T-cell (primary cell): ENCODE results near the gene CCL1. TPM values are rescaled to one million over a fixed set of nuclear protein-coding genes. Genes with fewer than 3 reads are reported as not detected.

Source experiments
- ATAC-seq, 4 experiments: fragments of 200-7000 bp in 3 of 4; fragments of 150-1000 bp in 1 of 4; cut with Tn5 transposase; replicated peaks in 1 of 4; 1 replicate in 3 of 4; 2 replicates in 1 of 4; pipeline ENCODE4 v1.10.0; 2021; ENCODE audit warnings: moderate library complexity in 3 of 4, mild to moderate bottlenecking in 2 of 4, moderate number of reproducible peaks in 1 of 4
- CTCF ChIA-PET, 2 donors: fragments of 300-600 bp; sonication (Branson Sonifier 250); formaldehyde crosslinking; loops; one replicate each; lab custom pipeline; 2022; ENCODE audit warnings: antibody characterized with exemption in 2 of 2; lab: Charles Lee
- POLR2A ChIA-PET, 2 donors: fragments of 300-600 bp; sonication (Branson Sonifier 250); formaldehyde crosslinking; loops; one replicate each; lab custom pipeline; 2022; ENCODE audit warnings: antibody characterized with exemption in 2 of 2; lab: Charles Lee
- DNase-seq, 35 experiments: peaks; one replicate each; pipeline versions ENCODE4 v3.0.0 to v3.0.0-alpha.2; 2013 to 2023
- H3K27ac ChIP-seq: one replicate; pipeline ENCODE4 v1.5.1; 2013; ENCODE audit warnings: low read length
- H3K27me3 ChIP-seq, 2 experiments: replicated peaks in 1 of 2; 1 replicate in 1 of 2; 2 replicates in 1 of 2; pipeline versions ENCODE4 v1.6.1 to v1.7.0; 2013; ENCODE audit warnings: low read length in 1 of 2, mixed read lengths in 1 of 2; ENCODE audit not compliant: control insufficient read depth in 2 of 2, insufficient read depth in 2 of 2; ENCODE audit errors: extremely low read depth in 1 of 2
- H3K36me3 ChIP-seq, 2 donors: 1 replicate in 1 of 2; 2 replicates in 1 of 2; pipeline versions ENCODE4 v1.6.1 to v1.7.0; 2013; ENCODE audit warnings: low read length in 1 of 2; ENCODE audit not compliant: control insufficient read depth in 2 of 2, insufficient read depth in 1 of 2; ENCODE audit errors: extremely low read depth in 1 of 2
- H3K4me1 ChIP-seq, 2 experiments: 1 replicate in 1 of 2; 2 replicates in 1 of 2; pipeline versions ENCODE4 v1.6.1 to v1.7.0; 2013; ENCODE audit warnings: low read length in 2 of 2, mixed read lengths in 1 of 2; ENCODE audit not compliant: insufficient read depth in 2 of 2, control insufficient read depth in 1 of 2; ENCODE audit errors: extremely low read depth in 1 of 2
- H3K4me3 ChIP-seq, 2 donors: 1 replicate in 1 of 2; 2 replicates in 1 of 2; pipeline versions ENCODE4 v1.5.1 to v1.7.0; 2013; ENCODE audit warnings: mild to moderate bottlenecking in 2 of 2, low read length in 1 of 2, moderate library complexity in 1 of 2; ENCODE audit not compliant: control insufficient read depth in 1 of 2; ENCODE audit errors: extremely low read depth in 1 of 2
- H3K9me3 ChIP-seq: 2 replicates; pipeline ENCODE4 v1.7.0; 2013
- H3K27ac Mint-ChIP-seq, 2 donors: one replicate each; pipeline ENCODE4 v1.8.0; 2020 to 2021; ENCODE audit warnings: mild to moderate bottlenecking in 2 of 2, mixed read lengths in 2 of 2
- H3K27me3 Mint-ChIP-seq, 2 donors: one replicate each; pipeline ENCODE4 v1.8.0; 2021 to 2022; ENCODE audit warnings: mixed read lengths in 2 of 2
- H3K36me3 Mint-ChIP-seq: one replicate; pipeline ENCODE4 v1.8.0; 2021; ENCODE audit warnings: mixed read lengths
- H3K4me1 Mint-ChIP-seq, 3 donors: one replicate each; pipeline ENCODE4 v1.8.0; 2020 to 2022; ENCODE audit warnings: mixed read lengths in 3 of 3, mild to moderate bottlenecking in 1 of 3
- H3K4me3 Mint-ChIP-seq, 3 donors: one replicate each; pipeline ENCODE4 v1.8.0; 2020 to 2022; ENCODE audit warnings: mild to moderate bottlenecking in 3 of 3, mixed read lengths in 3 of 3, moderate library complexity in 3 of 3
- H3K9me3 Mint-ChIP-seq, 3 donors: one replicate each; pipeline ENCODE4 v1.8.0; 2020 to 2022; ENCODE audit warnings: mixed read lengths in 3 of 3
- WGBS: methylation state at CpG from one replicate; pipeline ENCODE4 v1.1.5; 2013; ENCODE audit warnings: missing lambda C conversion rate; ENCODE audit not compliant: insufficient coverage; 5-methylcytosine and 5-hydroxymethylcytosine counted together
- total RNA-seq, 35 experiments: library from RNA in 6 of 35; stranded (reverse) in 6 of 35; fragments of 120-200 nt in 1 of 35; gene quantifications; one replicate each; pipeline versions ENCODE4 v1.2.1 to v1.2.4 and lab custom pipeline; 2013 to 2026

CCL1 gene
- total RNA-seq, 5 donors from 2014 or later (not counting 1 experiment from before 2014, with no cell fraction given), result not detected

- no peaks in the 10 kb centered on the region for H3K9me3 ChIP-seq
- no peak overlapping the region for H3K27ac ChIP-seq
- Mint-ChIP-seq H3K27ac (no peak overlapping the region), H3K27me3 (peaks cover 8 to 16% of the 10 kb centered on the region in 2 donors), H3K4me1 (peaks cover 0 to 7% (median 3%) of the 10 kb centered on the region in 3 donors), H3K9me3 (no peaks in the 10 kb centered on the region), H3K4me3 (no peak overlapping the region), H3K36me3 (no peaks in the 10 kb centered on the region)
- peaks cover 0 to 4% of the 10 kb centered on the region in 2 experiments for H3K4me1 ChIP-seq
- H3K27me3 ChIP-seq, result peaks cover 0 to 6% of the 10 kb centered on the region in 2 experiments
- WGBS, result no CpG with 5 or more reads among the region's 3 CpGs
- ChIA-PET CTCF (no interaction called here), POLR2A (no interaction called here)
- DNase-seq (no peak), ATAC-seq (no peak)
- H3K36me3 ChIP-seq, result no peaks in the 10 kb centered on the region
- no peak overlapping the region for H3K4me3 ChIP-seq
Observed at GRCh38 chr17:34393401-34393800, 30.4 kb upstream of the CCL1 start.

- CTCF ChIA-PET, result no interaction called here
- Histone ChIP-seq H3K4me1 (peaks cover 0 to 4% of the 10 kb centered on the region in 2 experiments), H3K27me3 (peaks cover 0 to 14% of the 10 kb centered on the region in 2 experiments), H3K36me3 (no peaks in the 10 kb centered on the region), H3K4me3 (no peak overlapping the region), H3K9me3 (no peaks in the 10 kb centered on the region), H3K27ac (no peak overlapping the region)
- H3K36me3 Mint-ChIP-seq, result no peaks in the 10 kb centered on the region
- POLR2A ChIA-PET, result no interaction called here
- H3K27me3 Mint-ChIP-seq, result peaks cover 7 to 8% of the 10 kb centered on the region in 2 donors
- WGBS, result 43% methylated on average over 1 of the region's 2 CpGs
- H3K9me3 Mint-ChIP-seq, result no peaks in the 10 kb centered on the region
- no peak overlapping the region for H3K27ac Mint-ChIP-seq
- H3K4me3 Mint-ChIP-seq, result no peak overlapping the region
- no peak for DNase-seq
- peaks cover 0 to 7% (median 3%) of the 10 kb centered on the region in 3 donors for H3K4me1 Mint-ChIP-seq
- no peak for ATAC-seq
Observed at GRCh38 chr17:34391241-34391640, 28.2 kb upstream of the CCL1 start.

- peaks cover 0 to 18% of the 10 kb centered on the region in 2 experiments for H3K27me3 ChIP-seq
- ATAC-seq (no peak), DNase-seq (no peak)
- H3K9me3 ChIP-seq, result no peaks in the 10 kb centered on the region
- H3K36me3 Mint-ChIP-seq, result no peaks in the 10 kb centered on the region
- H3K9me3 Mint-ChIP-seq, result no peaks in the 10 kb centered on the region
- peaks cover 8 to 9% of the 10 kb centered on the region in 2 donors for H3K27me3 Mint-ChIP-seq
- POLR2A ChIA-PET, result no interaction called here
- H3K27ac ChIP-seq, result no peak overlapping the region
- H3K36me3 ChIP-seq, result no peaks in the 10 kb centered on the region
- WGBS, result 100% methylated on average over 1 of the region's 4 CpGs
- no peak overlapping the region for H3K4me3 Mint-ChIP-seq
- H3K4me1 ChIP-seq, result peaks cover 0 to 4% of the 10 kb centered on the region in 2 experiments
- H3K4me3 ChIP-seq, result no peak overlapping the region
- H3K4me1 Mint-ChIP-seq, result peaks cover 0 to 7% (median 3%) of the 10 kb centered on the region in 3 donors
- no peak overlapping the region for H3K27ac Mint-ChIP-seq
- CTCF ChIA-PET, result no interaction called here
Observed at GRCh38 chr17:34390649-34391048, 27.6 kb upstream of the CCL1 start.

- H3K27me3 Mint-ChIP-seq, result peaks cover 14 to 19% of the 10 kb centered on the region in 2 donors
- H3K4me3 ChIP-seq, result no peak overlapping the region
- H3K4me1 ChIP-seq, result peaks cover 0 to 4% of the 10 kb centered on the region in 2 experiments
- ChIA-PET POLR2A (no interaction called here), CTCF (no interaction called here)
- H3K27ac ChIP-seq, result no peak overlapping the region
- H3K4me1 Mint-ChIP-seq, result peaks cover 0 to 7% (median 3%) of the 10 kb centered on the region in 3 donors
- DNase-seq, result no peak
- ATAC-seq, result no peak
- H3K4me3 Mint-ChIP-seq, result no peak overlapping the region
- 0% methylated on average over 3 of the region's 6 CpGs for WGBS
- no peaks in the 10 kb centered on the region for H3K36me3 Mint-ChIP-seq
- H3K36me3 ChIP-seq, result no peaks in the 10 kb centered on the region
- peaks cover 0 to 18% of the 10 kb centered on the region in 2 experiments for H3K27me3 ChIP-seq
- H3K9me3 ChIP-seq, result no peaks in the 10 kb centered on the region
- no peaks in the 10 kb centered on the region for H3K9me3 Mint-ChIP-seq
- no peak overlapping the region for H3K27ac Mint-ChIP-seq
Observed at GRCh38 chr17:34389126-34389750, 26.2 kb upstream of the CCL1 start.

- H3K4me1 ChIP-seq, result peaks cover 0 to 6% of the 10 kb centered on the region in 2 experiments
- CTCF ChIA-PET, result no interaction called here
- no peak overlapping the region for H3K4me3 ChIP-seq
- Mint-ChIP-seq H3K4me3 (no peak overlapping the region), H3K4me1 (peaks cover 5 to 10% (median 7%) of the 10 kb centered on the region in 3 donors), H3K36me3 (no peaks in the 10 kb centered on the region), H3K9me3 (no peaks in the 10 kb centered on the region), H3K27me3 (peaks cover 14 to 16% of the 10 kb centered on the region in 2 donors), H3K27ac (no peak overlapping the region)
- H3K27ac ChIP-seq, result no peak overlapping the region
- H3K27me3 ChIP-seq, result peaks cover 0 to 21% of the 10 kb centered on the region in 2 experiments
- no peaks in the 10 kb centered on the region for H3K9me3 ChIP-seq
- POLR2A ChIA-PET, result no interaction called here
- WGBS, result 81% methylated on average over 3 of the region's 5 CpGs
- ATAC-seq, result no peak
- H3K36me3 ChIP-seq, result no peaks in the 10 kb centered on the region
- no peak for DNase-seq
Observed at GRCh38 chr17:34387566-34387965, 24.5 kb upstream of the CCL1 start.

- Mint-ChIP-seq H3K4me1 (peaks cover 7 to 14% (median 10%) of the 10 kb centered on the region in 3 donors), H3K36me3 (no peaks in the 10 kb centered on the region), H3K27me3 (peaks cover 16 to 17% of the 10 kb centered on the region in 2 donors), H3K4me3 (no peak overlapping the region), H3K9me3 (no peaks in the 10 kb centered on the region), H3K27ac (no peak overlapping the region)
- no peaks in the 10 kb centered on the region for H3K36me3 ChIP-seq
- H3K9me3 ChIP-seq, result no peaks in the 10 kb centered on the region
- CTCF ChIA-PET, result no interaction called here
- no peak overlapping the region for H3K27ac ChIP-seq
- no peak for DNase-seq
- POLR2A ChIA-PET, result no interaction called here
- 87% methylated on average over 3 of the region's 5 CpGs for WGBS
- ATAC-seq, result no peak
- H3K4me1 ChIP-seq, result peaks cover 0 to 8% of the 10 kb centered on the region in 2 experiments
- H3K27me3 ChIP-seq, result peaks cover 0 to 23% of the 10 kb centered on the region in 2 experiments
- H3K4me3 ChIP-seq, result no peak overlapping the region
Observed at GRCh38 chr17:34386697-34387550, 23.9 kb upstream of the CCL1 start.
